Mesenchymal stem cell (in vitro differentiated cells and primary cell): ENCODE data around the gene ANKS1A.

Experiments used
- DNase-seq: peaks from one replicate; pipeline ENCODE4 v3.0.0-alpha.2; 2013
- H2AFZ ChIP-seq: one replicate; pipeline ENCODE4 v1.6.1; 2013; ENCODE audit warnings: low read depth, mild to moderate bottlenecking, control low read depth, inconsistent platforms, low read length, moderate library complexity
- H2AK5ac ChIP-seq: 2 replicates; pipeline ENCODE4 v1.6.1; 2013; ENCODE audit warnings: low read length, moderate library complexity, mild to moderate bottlenecking, inconsistent platforms; ENCODE audit not compliant: severe bottlenecking
- H2BK120ac ChIP-seq: one replicate; pipeline ENCODE4 v1.6.1; 2013; ENCODE audit warnings: low read depth, mild to moderate bottlenecking, inconsistent platforms, low read length, moderate library complexity
- H2BK12ac ChIP-seq, 2 experiments: one replicate each; pipeline ENCODE4 v1.6.1; 2013; ENCODE audit warnings: inconsistent platforms in 2 of 2, low read length in 2 of 2, mild to moderate bottlenecking in 2 of 2, moderate library complexity in 2 of 2, control low read depth in 1 of 2
- H2BK15ac ChIP-seq: one replicate; pipeline ENCODE4 v1.6.1; 2013; ENCODE audit warnings: mild to moderate bottlenecking, low read depth, inconsistent platforms; ENCODE audit not compliant: poor library complexity, severe bottlenecking
- H2BK5ac ChIP-seq: 2 replicates; pipeline ENCODE4 v1.6.1; 2013; ENCODE audit warnings: low read depth, mild to moderate bottlenecking, low read length, control low read depth, inconsistent platforms; ENCODE audit not compliant: poor library complexity, severe bottlenecking
- H3K14ac ChIP-seq, 2 experiments: one replicate each; pipeline ENCODE4 v1.6.1; 2013; ENCODE audit warnings: inconsistent platforms in 2 of 2, low read length in 2 of 2, control low read depth in 1 of 2, mild to moderate bottlenecking in 1 of 2, moderate library complexity in 1 of 2
- H3K18ac ChIP-seq, 2 experiments: one replicate each; pipeline ENCODE4 v1.6.1; 2013; ENCODE audit warnings: inconsistent platforms in 2 of 2, low read length in 2 of 2, control low read depth in 1 of 2, low read depth in 1 of 2, mild to moderate bottlenecking in 1 of 2
- H3K23ac ChIP-seq, 2 experiments: one replicate each; pipeline ENCODE4 v1.6.1; 2013; ENCODE audit warnings: inconsistent platforms in 2 of 2, low read length in 2 of 2, mild to moderate bottlenecking in 2 of 2, moderate library complexity in 2 of 2, control low read depth in 1 of 2
- H3K27ac ChIP-seq: 2 replicates; pipeline ENCODE4 v1.5.1; 2013; ENCODE audit warnings: mild to moderate bottlenecking, moderate library complexity, low read length, control low read depth, inconsistent platforms; ENCODE audit not compliant: poor library complexity, severe bottlenecking
- H3K27me3 ChIP-seq, 2 experiments: 2 replicates each; pipeline versions ENCODE4 v1.6.1 to v1.7.0; 2013; ENCODE audit warnings: low read length in 2 of 2, mild to moderate bottlenecking in 2 of 2, moderate library complexity in 2 of 2, control low read depth in 1 of 2, inconsistent platforms in 1 of 2; ENCODE audit not compliant: control insufficient read depth in 1 of 2, insufficient read depth in 1 of 2
- H3K36me3 ChIP-seq, 2 experiments: 2 replicates each; pipeline versions ENCODE4 v1.6.1 to v1.7.0; 2013; ENCODE audit warnings: low read length in 2 of 2, control low read depth in 1 of 2, inconsistent platforms in 1 of 2, low read depth in 1 of 2, mild to moderate bottlenecking in 1 of 2; ENCODE audit not compliant: insufficient read depth in 2 of 2, control insufficient read depth in 1 of 2
- H3K4ac ChIP-seq, 2 experiments: one replicate each; pipeline ENCODE4 v1.6.1; 2013; ENCODE audit warnings: inconsistent platforms in 2 of 2, low read length in 2 of 2, mild to moderate bottlenecking in 2 of 2, moderate library complexity in 2 of 2, control low read depth in 1 of 2, low read depth in 1 of 2
- H3K4me1 ChIP-seq: 2 replicates; pipeline ENCODE4 v1.6.1; 2013; ENCODE audit warnings: low read depth, low read length, control low read depth; ENCODE audit not compliant: control insufficient read depth, insufficient read depth
- H3K4me2 ChIP-seq: 2 replicates; pipeline ENCODE4 v1.6.1; 2013; ENCODE audit warnings: low read length, mild to moderate bottlenecking, inconsistent platforms; ENCODE audit not compliant: poor library complexity, severe bottlenecking
- H3K4me3 ChIP-seq, 2 experiments: 2 replicates each; pipeline versions ENCODE4 v1.5.1 to v1.7.0; 2013; ENCODE audit warnings: low read length in 2 of 2, mild to moderate bottlenecking in 2 of 2, control low read depth in 1 of 2, low read depth in 1 of 2; ENCODE audit not compliant: insufficient read depth in 1 of 2
- H3K79me1 ChIP-seq: replicated peaks from 2 replicates; pipeline ENCODE4 v1.6.1; 2013; ENCODE audit warnings: mild to moderate bottlenecking, control low read depth, low read length, inconsistent platforms; ENCODE audit not compliant: poor library complexity, severe bottlenecking
- H3K9ac ChIP-seq: 2 replicates; pipeline ENCODE4 v1.7.0; 2013; ENCODE audit warnings: mild to moderate bottlenecking, low read length, moderate library complexity
- H3K9me3 ChIP-seq: 2 replicates; pipeline ENCODE4 v1.7.0; 2013; ENCODE audit warnings: mild to moderate bottlenecking, low read length; ENCODE audit not compliant: control insufficient read depth
- H4K8ac ChIP-seq: one replicate; pipeline ENCODE4 v1.6.1; 2013; ENCODE audit warnings: inconsistent platforms, mild to moderate bottlenecking, low read length, moderate library complexity
- H4K91ac ChIP-seq: one replicate; pipeline ENCODE4 v1.6.1; 2013; ENCODE audit warnings: mild to moderate bottlenecking, low read length, inconsistent platforms
- WGBS: methylation state at CpG from one replicate; pipeline ENCODE4 v1.1.7; 2013; ENCODE audit warnings: mixed read lengths; 5-methylcytosine and 5-hydroxymethylcytosine counted together

Gene ANKS1A

DNA sequence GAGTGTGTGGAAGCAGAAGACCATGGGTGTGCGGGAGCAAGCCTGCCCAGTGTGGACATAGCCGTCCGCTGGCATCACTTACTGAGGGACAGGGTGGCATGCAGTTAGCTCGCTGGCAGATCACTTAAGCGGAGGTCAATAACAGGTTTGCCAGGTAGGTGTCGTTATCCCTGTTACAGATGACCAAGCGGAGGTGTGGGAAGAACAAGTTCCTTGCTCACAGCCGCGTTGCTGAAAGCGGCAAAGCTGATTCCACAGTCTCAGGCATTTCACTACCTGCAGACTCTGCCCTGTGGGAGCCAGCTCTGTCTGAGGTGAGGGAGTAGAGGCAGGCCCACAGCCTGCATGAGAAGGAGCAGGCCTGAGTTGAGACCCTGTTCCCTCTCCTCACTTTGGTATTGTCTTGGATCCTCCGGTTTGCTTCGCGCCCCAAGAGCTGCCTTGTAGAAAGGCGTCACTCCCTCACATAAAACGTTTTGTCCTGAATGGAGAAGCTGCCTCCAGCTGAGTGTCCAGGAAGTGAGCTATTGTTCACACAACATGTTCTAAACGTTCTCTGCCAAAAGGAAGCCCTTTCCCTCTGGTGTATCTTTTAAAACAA lies 155.2 kb downstream of the ANKS1A start:
- H3K9me3 ChIP-seq = no peaks in the 10 kb centered on the region
- H2AK5ac ChIP-seq = no peak overlapping the region
- no peak overlapping the region for H2BK5ac ChIP-seq
- H3K27me3 ChIP-seq = no peaks in the 10 kb centered on the region
- peaks cover 30% of the 10 kb centered on the region for H3K79me1 ChIP-seq
- DNase-seq = no peak
- H3K36me3 ChIP-seq = peaks cover 0 to 8% of the 10 kb centered on the region in 2 experiments
- peak overlapping the region in 1 of 2 experiments; percentile 83 for H2BK12ac ChIP-seq
- peaks cover 29% of the 10 kb centered on the region for H3K4me1 ChIP-seq
- no peak overlapping the region for H2AFZ ChIP-seq
- H3K27ac ChIP-seq = no peak overlapping the region
- H3K4me3 ChIP-seq = no peak overlapping the region
- H4K91ac ChIP-seq = peak overlapping the region; percentile 1
- H3K23ac ChIP-seq = no peak overlapping the region
- no peak overlapping the region for H4K8ac ChIP-seq
- H3K4ac ChIP-seq = peak overlapping the region in 1 of 2 experiments; percentile 0
- H3K14ac ChIP-seq = no peak overlapping the region
- 81% methylated on average over 15 of the region's 16 CpGs for WGBS
- H3K18ac ChIP-seq = peak overlapping the region; percentile 4 to 5
- no peak overlapping the region for H2BK15ac ChIP-seq
- H3K4me2 ChIP-seq = no peak overlapping the region
- peak overlapping the region; percentile 36 for H3K9ac ChIP-seq
- H2BK120ac ChIP-seq = no peak overlapping the region

- DNase-seq = peak; percentile 34
- H3K36me3 ChIP-seq = peaks cover 0 to 8% of the 10 kb centered on the region in 2 experiments
- H3K4me3 ChIP-seq = no peak overlapping the region
- H2BK12ac ChIP-seq = peak overlapping the region in 1 of 2 experiments; percentile 31
- no peak overlapping the region for H2AFZ ChIP-seq
- peak overlapping the region; percentile 25 to 89 for H3K18ac ChIP-seq
- H2AK5ac ChIP-seq = peak overlapping the region; percentile 6
- H3K27me3 ChIP-seq = no peaks in the 10 kb centered on the region
- no peak overlapping the region for H3K23ac ChIP-seq
- H3K9ac ChIP-seq = peak overlapping the region; percentile 36
- H2BK120ac ChIP-seq = no peak overlapping the region
- peak overlapping the region in 1 of 2 experiments; percentile 76 for H3K14ac ChIP-seq
- no peak overlapping the region for H2BK5ac ChIP-seq
- 71% methylated on average over 3 of the region's 3 CpGs for WGBS
- H3K9me3 ChIP-seq = no peaks in the 10 kb centered on the region
- H4K8ac ChIP-seq = no peak overlapping the region
- H4K91ac ChIP-seq = no peak overlapping the region
- peak overlapping the region in 1 of 2 experiments; percentile 54 for H3K4ac ChIP-seq
- H2BK15ac ChIP-seq = no peak overlapping the region
- H3K27ac ChIP-seq = no peak overlapping the region
- peaks cover 35% of the 10 kb centered on the region for H3K4me1 ChIP-seq
- no peak overlapping the region for H3K4me2 ChIP-seq
- peaks cover 28% of the 10 kb centered on the region for H3K79me1 ChIP-seq
These were observed 155.8 kb downstream of the ANKS1A start for GRCh38 chr6:35044761-35045421.

GRCh38 chr6:35046103-35046502 lies 157.0 kb downstream of the ANKS1A start:
- no peak for DNase-seq
- no peak overlapping the region for H4K91ac ChIP-seq
- WGBS = 94% methylated on average over 2 of the region's 3 CpGs

DNA sequence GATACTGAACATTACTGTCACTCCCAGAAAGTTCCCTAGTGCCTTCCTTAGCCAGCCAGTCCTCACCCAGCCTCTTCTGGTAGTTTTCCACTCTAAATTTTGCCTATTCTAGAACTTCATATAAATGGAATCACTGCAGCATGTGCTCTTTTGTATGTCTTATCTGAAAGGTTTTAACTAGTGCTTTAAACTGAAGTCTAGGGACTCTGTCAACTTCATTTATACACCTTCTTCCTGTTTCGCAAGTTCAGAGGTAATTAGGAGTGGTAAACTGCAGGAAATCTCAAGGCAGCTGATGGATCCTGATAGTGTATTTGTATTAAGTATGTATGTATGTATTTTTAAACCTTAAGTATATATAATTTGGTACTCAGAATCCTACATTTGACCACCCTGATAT lies 157.8 kb downstream of the ANKS1A start:
- no peak overlapping the region for H2BK120ac ChIP-seq
- DNase-seq = no peak
- no CpG with 5 or more reads among the region's 1 CpG for WGBS
- peak overlapping the region; percentile 58 for H3K27ac ChIP-seq
- H2BK5ac ChIP-seq = no peak overlapping the region
- H3K4me1 ChIP-seq = peaks cover 41% of the 10 kb centered on the region
- H3K9ac ChIP-seq = peak overlapping the region; percentile 30
- H2AFZ ChIP-seq = no peak overlapping the region
- no peaks in the 10 kb centered on the region for H3K9me3 ChIP-seq
- H4K91ac ChIP-seq = no peak overlapping the region
- H2BK15ac ChIP-seq = no peak overlapping the region
- peak overlapping the region in 1 of 2 experiments; percentile 22 for H3K4me3 ChIP-seq
- no peak overlapping the region for H4K8ac ChIP-seq
- H2BK12ac ChIP-seq = no peak overlapping the region
- H3K79me1 ChIP-seq = peaks cover 27% of the 10 kb centered on the region
- H3K4me2 ChIP-seq = no peak overlapping the region
- H3K23ac ChIP-seq = no peak overlapping the region
- no peak overlapping the region for H3K14ac ChIP-seq
- no peak overlapping the region for H3K4ac ChIP-seq
- no peaks in the 10 kb centered on the region for H3K27me3 ChIP-seq
- H3K18ac ChIP-seq = no peak overlapping the region
- H2AK5ac ChIP-seq = no peak overlapping the region
- peaks cover 0 to 14% of the 10 kb centered on the region in 2 experiments for H3K36me3 ChIP-seq

More at GRCh38 chr6:35046103-35046502, 157.0 kb downstream of the ANKS1A start:
- no peak overlapping the region for H3K9ac ChIP-seq
- H2BK120ac ChIP-seq = no peak overlapping the region
- H3K36me3 ChIP-seq = peaks cover 0 to 14% of the 10 kb centered on the region in 2 experiments
- H2BK15ac ChIP-seq = no peak overlapping the region
- H2BK12ac ChIP-seq = peak overlapping the region in 1 of 2 experiments; percentile 86
- peak overlapping the region in 1 of 2 experiments; percentile 43 for H3K4ac ChIP-seq
- no peaks in the 10 kb centered on the region for H3K9me3 ChIP-seq
- peaks cover 29% of the 10 kb centered on the region for H3K79me1 ChIP-seq
- no peak overlapping the region for H3K23ac ChIP-seq
- no peak overlapping the region for H3K4me2 ChIP-seq
- peak overlapping the region; percentile 68 for H3K27ac ChIP-seq
- no peak overlapping the region for H2BK5ac ChIP-seq
- no peak overlapping the region for H4K8ac ChIP-seq
- H3K14ac ChIP-seq = no peak overlapping the region
- no peak overlapping the region for H2AFZ ChIP-seq
- peak overlapping the region; percentile 50 to 74 for H3K18ac ChIP-seq
- peak overlapping the region; percentile 49 for H2AK5ac ChIP-seq
- no peaks in the 10 kb centered on the region for H3K27me3 ChIP-seq
- peaks cover 41% of the 10 kb centered on the region for H3K4me1 ChIP-seq
- no peak overlapping the region for H3K4me3 ChIP-seq
